HG03060 (cell line): ENCODE data around the gene RNF5.
A peak's percentile ranks its signal among the peaks of the same experiment; 100 is the strongest.
"Not testable (repeated sequence)": the region's sequence is repeated elsewhere in the genome, so short reads cannot be mapped to it uniquely, and the experiment has no call there.

Experiments used
- ATAC-seq: cut with Tn5 transposase; IDR thresholded peaks from one replicate; pipeline ENCODE4 v1.9.1; 2021; ENCODE audit warnings: low read depth, moderate number of reproducible peaks; ENCODE audit not compliant: unreplicated experiment

The RNF5 gene

DNA sequence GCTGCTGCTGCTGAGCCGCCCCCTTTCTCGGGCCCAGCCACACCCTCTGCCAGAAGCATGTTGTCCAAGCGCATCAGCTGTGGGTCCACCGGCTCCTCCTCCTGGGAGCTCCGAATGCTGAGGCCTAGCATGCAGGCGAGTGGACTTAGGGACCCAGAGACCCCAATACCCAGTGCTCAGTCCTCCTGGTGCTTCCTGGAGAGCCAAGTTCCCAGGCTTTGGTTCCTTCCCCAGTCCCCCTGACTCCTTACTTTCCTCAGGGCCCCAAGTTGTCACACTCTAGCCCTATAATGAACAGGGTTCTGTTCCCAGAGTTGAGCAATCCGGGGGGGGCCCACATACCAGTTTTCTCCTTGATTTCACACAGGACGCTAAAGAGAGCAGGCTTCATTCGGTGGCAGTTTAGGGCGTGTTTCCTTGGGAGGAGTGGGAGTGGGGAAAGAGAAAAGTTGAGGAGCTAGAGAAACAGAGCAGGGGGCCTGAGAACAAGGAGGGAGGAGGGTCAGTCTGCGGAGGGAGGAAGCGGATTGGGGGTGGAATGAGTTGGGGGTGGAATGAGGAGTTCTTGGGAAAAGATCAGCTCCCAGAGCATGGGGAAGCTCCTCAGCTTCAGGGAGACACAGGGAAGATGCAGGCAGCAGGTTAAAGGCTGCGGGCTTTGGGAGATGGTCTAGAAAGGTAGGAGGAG, 10.3 kb downstream of the RNF5 start:
- no peak for ATAC-seq

DNA sequence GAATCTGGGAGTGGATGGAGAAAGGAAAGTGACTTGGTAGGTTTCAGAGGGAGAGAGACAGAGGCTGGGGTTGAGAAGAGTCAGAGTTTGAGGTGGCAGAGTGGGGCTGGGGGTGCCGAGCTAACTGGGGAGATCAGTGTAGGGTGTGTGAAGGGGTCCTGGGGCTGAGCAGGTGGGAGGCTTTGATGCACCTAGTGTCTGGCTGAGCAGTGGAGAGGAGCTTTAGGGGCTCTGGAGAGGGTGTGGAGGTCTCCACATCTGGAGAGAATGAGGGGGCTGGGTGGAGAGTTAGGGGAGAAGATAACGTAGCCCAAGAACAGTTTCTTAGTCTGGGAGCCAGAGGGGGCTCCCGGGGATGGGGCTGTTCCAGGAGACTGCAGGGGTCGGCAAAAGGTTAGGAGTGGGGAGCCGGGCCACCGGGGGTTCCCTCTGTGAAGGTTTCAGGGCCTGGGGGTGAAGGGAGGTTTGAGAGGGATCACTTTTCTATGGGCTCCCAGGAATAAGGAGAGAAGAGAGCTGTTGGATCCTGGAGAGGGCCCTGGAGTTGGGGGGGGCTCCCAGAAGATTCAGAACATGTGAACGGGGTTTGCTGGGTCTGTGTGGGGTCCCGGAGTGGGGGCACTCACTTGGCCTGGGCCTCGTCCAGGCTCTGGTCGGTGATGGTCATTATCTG, 11.0 kb downstream of the RNF5 start:
- no peak for ATAC-seq

DNA sequence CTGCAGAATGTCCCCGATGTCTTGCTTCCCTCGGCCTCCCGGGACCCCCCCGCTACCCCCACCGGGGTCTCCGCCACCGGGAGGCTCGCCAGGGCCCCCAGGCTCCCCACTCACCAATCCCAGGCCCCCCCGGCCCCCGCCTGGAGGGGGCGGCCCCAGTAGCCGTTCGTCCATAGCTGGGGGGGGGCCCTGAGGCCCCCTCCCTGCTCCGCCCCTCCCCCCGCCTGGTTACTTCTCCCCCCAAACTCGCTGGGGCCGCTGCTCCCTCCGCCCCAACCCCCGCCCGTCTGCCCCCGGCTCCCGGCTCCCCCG, 11.5 kb downstream of the RNF5 start:
- no peak for ATAC-seq

GRCh38 chr6:32190054-32190851, 12.0 kb downstream of the RNF5 start, which contains the start of gene PBX2:
Gene PBX2 (minus strand): TSS chr6:32190202. CDS start chr6:32189915, 287 bp downstream.
- ATAC-seq = no peak

GRCh38 chr6:32190911-32191677, 12.9 kb downstream of the RNF5 start:
- no peak for ATAC-seq

DNA sequence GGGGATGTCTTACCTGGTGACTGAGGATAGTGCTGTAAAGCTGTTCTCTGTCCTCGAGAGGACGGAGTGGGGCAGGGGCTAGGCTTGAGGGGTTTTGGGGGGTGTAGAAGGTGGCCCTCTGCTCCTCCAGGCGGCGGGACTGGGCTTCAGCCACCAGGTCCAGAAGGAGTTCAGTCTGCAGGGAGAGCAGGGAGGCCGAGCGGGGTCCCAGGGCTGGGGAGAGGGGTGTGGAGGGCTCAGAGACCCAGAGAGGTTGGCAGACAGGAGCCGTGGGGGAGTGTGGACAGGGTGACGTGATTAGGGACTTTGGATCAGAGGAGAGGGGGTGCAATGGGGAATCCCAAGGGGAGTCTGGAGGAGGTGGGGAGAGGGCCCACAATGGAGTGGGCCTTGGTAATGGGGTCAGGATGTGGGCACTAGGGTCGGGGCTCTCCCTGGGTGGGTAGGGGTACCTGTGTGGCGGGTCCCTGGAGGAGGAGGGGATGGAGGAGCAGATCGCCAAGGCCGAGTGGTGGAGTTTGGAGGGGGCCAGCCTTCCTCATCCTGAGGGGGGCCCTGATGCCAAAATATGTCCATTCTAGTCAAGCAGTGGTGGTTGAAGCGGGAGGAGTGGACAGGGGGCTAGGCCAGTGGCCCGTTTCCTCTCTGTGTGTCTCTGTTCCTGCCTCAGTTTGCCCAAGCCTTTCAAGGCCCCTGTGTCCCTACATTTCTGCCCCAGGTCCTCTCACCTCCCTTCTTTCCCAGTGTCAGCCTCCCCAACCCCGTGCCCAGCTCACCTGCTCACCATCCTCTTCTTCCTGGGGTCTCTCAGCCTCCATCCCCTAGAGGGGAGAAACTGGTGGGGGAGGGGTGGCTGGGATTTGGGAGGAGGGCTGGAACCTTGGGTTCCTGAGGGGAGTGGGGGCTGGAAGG, 13.7 kb downstream of the RNF5 start:
- ATAC-seq = no peak

GRCh38 chr6:32192608-32193039, 14.4 kb downstream of the RNF5 start, which contains the start of gene GPSM3:
Gene GPSM3 (minus strand): TSS chr6:32192643. CDS start chr6:32192513, 130 bp downstream.
- no peak for ATAC-seq

GRCh38 chr6:32193096-32193495, 14.9 kb downstream of the RNF5 start:
- not testable (repeated sequence) for ATAC-seq

- ATAC-seq = no peak
Measured at GRCh38 chr6:32194388-32194787, 16.2 kb downstream of the RNF5 start.

DNA sequence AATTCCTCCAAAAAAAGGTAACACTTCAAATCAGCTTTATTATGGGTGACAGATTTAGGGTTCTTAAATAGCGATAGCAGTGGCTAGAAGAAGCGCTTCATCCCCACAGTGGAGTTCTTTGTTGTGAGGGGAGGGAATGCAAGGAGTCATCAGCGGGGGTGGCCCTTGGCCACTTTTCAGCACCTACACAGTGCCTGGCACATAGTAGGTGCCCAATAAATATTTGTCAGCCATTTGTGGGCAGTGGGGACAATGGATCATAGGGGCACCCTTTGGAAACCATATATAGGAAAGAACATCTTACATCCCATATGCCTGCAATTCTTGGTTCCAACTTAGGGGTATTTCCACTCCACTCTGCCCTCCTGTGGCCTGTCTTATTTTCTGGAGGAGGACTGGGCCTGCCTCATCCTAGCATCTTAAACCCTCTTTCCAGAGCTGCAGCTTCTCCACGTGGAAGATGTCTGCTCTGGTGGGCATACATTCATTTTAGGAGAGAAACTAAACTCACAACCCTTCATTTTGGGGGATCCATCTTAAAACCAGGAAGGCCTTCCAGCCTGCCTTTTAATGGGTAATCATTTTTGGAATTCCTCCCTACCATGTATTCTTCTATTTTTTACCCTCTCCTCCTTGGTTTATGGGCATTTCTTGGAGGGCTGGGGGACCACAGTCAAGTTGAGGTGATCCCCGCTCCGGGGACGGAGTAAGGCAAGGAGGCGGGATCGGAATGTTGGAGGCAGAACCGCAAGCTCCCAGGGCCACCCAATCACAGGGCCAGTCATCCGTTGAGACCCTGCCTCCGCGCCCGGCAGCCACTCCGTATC, 16.8 kb downstream of the RNF5 start:
- peak; percentile 42 for ATAC-seq

DNA sequence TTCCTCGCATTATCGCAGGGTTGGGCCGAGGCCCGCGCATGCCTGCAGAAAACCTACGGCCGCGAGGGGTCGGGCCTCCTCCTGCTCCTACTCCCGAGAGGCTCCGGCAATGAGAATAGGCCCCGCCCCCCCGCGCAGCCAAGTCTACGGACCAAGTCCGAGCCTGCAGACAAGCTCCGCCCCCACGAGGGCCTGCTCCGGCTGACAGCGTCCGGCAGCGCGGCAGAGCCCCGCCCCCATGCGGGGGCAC, 17.4 kb downstream of the RNF5 start:
- ATAC-seq = no peak

- ATAC-seq = peak; percentile 61
Measured at GRCh38 chr6:32195902-32196681, 17.9 kb downstream of the RNF5 start.

GRCh38 chr6:32196682-32197616, 18.7 kb downstream of the RNF5 start:
- no peak for ATAC-seq

DNA sequence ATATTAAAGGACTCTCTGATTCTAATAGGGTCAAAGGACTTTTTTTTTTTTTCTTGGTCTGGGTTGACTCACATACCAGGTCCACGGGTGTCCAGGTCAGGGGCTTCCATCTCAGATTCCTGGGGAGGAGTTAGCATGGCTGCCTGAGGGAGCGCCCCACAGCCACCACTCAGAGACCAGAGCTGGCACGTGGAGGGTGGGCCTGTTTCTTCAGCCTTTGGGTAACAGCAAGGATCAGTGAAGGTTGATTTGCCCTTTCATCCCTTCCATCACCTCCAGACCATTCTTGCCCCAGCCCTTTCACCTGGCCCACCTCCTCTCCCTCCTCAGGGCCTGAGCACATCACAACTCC, 20.1 kb downstream of the RNF5 start:
- no peak for ATAC-seq

DNA sequence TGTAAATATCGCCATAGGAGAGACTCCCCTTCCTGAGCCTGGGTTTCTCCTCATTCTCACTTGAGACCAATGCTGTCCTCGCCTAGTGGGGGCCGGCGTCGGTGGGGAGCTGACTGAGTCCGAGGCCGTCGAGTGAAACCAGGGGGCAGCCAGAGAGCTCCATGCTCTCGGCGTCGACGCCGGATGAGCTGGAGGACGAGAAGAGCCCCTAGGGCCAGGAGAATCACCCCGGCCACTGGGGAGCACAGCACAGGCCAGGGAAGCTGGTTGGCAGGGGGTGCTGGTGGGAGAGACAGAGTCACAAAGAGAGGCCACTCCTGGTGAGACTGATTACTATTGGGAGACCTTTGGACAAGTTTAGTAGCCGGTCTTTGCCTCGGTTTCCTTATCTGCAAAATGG, 20.7 kb downstream of the RNF5 start:
- no peak for ATAC-seq

DNA sequence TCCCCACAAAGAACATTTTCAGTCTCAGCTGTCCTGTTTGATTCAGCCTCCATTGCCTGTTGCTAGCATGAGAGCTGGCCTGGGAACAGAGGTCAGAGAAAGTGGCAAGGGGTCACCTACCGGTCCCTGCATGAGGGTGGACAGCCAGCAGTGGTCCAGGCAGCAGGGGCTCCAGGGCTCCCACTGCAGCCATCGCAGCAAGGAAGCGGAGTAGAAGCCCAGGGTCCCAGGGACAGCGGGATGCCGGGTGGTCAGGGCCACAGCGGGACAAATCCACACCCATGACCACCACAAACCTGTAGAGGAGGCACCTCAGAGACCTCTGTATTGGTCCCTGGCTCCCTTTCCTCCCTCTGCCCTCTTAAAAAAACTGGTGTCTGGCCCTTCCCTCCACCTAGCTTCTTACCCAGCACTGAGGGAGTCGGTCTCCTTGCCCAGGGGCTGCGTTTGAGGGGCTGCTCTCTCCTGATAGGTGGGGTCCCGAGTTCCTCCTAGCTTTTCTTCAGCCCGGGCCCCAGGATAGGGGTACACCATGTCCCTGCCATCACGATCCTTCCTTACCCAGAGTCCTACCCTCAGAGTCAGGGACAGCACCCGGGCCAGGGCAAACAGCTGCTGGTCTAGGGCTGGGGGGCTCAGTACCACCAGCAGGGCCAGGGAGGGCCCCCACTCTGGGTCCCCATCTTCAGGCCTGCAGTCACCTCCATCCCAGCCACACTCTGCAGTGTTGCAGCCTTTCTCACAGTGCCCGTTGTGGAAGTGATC, 22.7 kb downstream of the RNF5 start:
- no peak for ATAC-seq

DNA sequence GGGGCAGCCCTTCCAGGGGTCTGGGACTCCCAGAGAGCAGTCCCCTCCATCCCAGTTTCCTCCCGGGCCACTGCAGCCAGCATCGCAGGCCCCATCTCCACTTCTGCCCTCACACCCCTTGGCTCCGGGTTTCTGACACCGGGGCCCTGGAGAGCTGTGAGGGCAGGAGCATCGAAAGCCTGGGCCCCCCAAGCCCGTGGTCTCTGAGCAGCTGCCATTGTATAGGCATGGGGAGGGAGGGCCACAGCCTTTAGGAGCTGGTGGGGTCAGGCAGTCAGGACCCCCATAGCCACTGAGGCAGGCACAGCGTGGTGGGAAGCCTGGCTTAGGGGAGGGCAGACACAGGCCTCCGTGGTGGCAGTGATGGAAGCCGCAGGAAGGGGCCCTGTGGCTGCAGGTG, 24.0 kb downstream of the RNF5 start:
- no peak for ATAC-seq
